HG02571 (cell line): ENCODE results near the gene ADAMTS2.

Experiments
- ATAC-seq: cut with Tn5 transposase; IDR thresholded peaks from one replicate; pipeline ENCODE4 v1.9.1; 2021; ENCODE audit warnings: mild to moderate bottlenecking, moderate library complexity; ENCODE audit not compliant: unreplicated experiment

Gene ADAMTS2

GRCh38 chr5:179345433-179346321 lies at the start of gene ADAMTS2:
Gene ADAMTS2 (minus strand): TSS chr5:179345461. CDS start chr5:179345328, 133 bp downstream.
- no peak for ATAC-seq

- no peak for ATAC-seq
These were observed 47.8 kb upstream of the ADAMTS2 start for GRCh38 chr5:179393078-179393477.

- ATAC-seq = no peak
These were observed 42.2 kb upstream of the ADAMTS2 start for GRCh38 chr5:179387151-179388110.

- no peak for ATAC-seq
These were observed 40.7 kb upstream of the ADAMTS2 start for GRCh38 chr5:179385914-179386313.

- no peak for ATAC-seq
These were observed 37.2 kb upstream of the ADAMTS2 start for GRCh38 chr5:179382486-179382885.

GRCh38 chr5:179381691-179382090 lies 36.4 kb upstream of the ADAMTS2 start:
- no peak for ATAC-seq

GRCh38 chr5:179380211-179381035 lies 35.2 kb upstream of the ADAMTS2 start:
- no peak for ATAC-seq

GRCh38 chr5:179379321-179379890 lies 34.1 kb upstream of the ADAMTS2 start:
- ATAC-seq = no peak

- no peak for ATAC-seq
These were observed 33.4 kb upstream of the ADAMTS2 start for GRCh38 chr5:179378441-179379271.

- no peak for ATAC-seq
These were observed 32.8 kb upstream of the ADAMTS2 start for GRCh38 chr5:179378116-179378440.

GRCh38 chr5:179377421-179378115 lies 32.3 kb upstream of the ADAMTS2 start:
- no peak for ATAC-seq

- no peak for ATAC-seq
These were observed 31.6 kb upstream of the ADAMTS2 start for GRCh38 chr5:179376701-179377420.

GRCh38 chr5:179375831-179376365 lies 30.6 kb upstream of the ADAMTS2 start:
- ATAC-seq = no peak

- no peak for ATAC-seq
These were observed 30.0 kb upstream of the ADAMTS2 start for GRCh38 chr5:179375236-179375685.

GRCh38 chr5:179374506-179375235 lies 29.4 kb upstream of the ADAMTS2 start:
- ATAC-seq = no peak

GRCh38 chr5:179373961-179374505 lies 28.8 kb upstream of the ADAMTS2 start:
- no peak for ATAC-seq
